Middle frontal gyrus (tissue), 1 donor: ENCODE data around the gene UBE4B.
"Not testable (repeated sequence)": the region's sequence is repeated elsewhere in the genome, so short reads cannot be mapped to it uniquely, and the experiment has no call there.

ENCODE experiments used
- DNase-seq: peaks from one replicate; pipeline ENCODE4 v3.0.0-alpha.2; 2015; ENCODE audit warnings: low spot score; ENCODE audit errors: extremely low spot score

UBE4B gene

DNA sequence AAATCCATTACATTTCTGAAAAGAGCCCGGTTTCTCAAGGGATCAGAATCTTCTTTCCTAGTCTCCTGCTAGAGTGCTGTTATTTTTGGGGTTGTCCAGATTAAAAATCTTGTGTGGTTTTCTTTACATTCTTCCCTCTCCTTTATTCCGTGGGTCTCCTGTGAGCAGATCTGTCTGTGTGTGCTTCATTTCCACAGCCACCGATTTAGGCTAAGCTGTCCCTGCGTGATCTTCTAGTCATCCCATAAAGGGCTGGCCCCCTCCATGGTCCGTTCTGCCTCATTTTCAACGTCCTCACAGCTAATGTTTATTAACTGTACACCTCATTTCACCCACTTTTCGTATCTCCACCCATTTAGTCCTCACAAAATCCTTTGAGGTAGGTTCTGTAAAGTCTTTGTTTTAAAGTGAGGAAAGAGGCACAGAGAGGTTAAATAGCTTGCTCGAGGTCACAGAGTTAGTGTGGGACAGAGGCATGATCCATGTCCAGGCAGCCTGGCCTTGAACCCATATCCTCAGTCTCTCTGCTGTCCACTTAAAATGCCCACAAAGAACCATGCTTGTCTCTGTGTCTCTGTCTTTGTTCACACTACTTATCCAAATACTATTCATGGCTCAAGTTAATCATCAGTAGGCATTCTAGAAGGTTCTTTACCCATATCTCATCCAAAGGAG, 139.4 kb downstream of the UBE4B start:
- DNase-seq: no peak

DNA sequence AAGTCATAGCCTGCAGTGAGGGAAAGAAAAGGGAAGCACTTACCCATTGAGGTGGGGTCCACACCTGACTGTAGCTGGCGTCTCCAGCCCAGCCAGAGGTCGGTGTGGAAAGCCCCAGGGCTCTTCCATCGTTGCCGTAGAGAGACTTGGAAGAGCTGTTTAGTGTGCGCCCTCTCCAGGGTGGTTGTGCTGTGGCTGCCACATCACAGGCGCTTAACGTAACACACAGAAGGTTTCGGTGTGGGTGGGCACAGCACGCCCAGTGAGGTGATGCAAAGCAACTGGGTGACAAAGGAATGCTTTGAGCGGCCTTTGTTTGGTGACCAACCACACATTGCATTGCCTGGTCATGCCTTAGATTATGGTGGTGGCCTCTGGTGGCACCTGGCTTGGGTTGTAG, 140.8 kb downstream of the UBE4B start:
- DNase-seq: no peak

DNA sequence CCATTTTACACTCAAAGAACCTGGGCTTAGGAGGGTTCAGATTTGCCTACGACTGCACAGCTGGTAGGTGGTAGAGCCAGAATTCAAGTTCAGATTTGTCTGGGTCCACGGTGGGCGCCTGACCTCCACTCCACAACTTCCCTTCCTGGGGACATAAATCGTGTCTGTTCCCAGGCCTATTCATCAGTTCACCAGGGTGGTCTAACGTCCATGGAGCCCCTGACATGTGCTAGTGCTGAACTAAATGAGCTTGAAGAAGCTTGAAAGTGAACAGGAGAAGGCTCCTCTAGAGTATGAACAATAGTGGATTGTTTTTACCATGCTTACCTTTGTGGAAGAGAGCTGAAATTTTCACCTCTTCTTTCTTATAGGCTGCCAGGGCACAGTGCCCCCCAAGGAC, 145.1 kb downstream of the UBE4B start:
- no peak for DNase-seq

DNA sequence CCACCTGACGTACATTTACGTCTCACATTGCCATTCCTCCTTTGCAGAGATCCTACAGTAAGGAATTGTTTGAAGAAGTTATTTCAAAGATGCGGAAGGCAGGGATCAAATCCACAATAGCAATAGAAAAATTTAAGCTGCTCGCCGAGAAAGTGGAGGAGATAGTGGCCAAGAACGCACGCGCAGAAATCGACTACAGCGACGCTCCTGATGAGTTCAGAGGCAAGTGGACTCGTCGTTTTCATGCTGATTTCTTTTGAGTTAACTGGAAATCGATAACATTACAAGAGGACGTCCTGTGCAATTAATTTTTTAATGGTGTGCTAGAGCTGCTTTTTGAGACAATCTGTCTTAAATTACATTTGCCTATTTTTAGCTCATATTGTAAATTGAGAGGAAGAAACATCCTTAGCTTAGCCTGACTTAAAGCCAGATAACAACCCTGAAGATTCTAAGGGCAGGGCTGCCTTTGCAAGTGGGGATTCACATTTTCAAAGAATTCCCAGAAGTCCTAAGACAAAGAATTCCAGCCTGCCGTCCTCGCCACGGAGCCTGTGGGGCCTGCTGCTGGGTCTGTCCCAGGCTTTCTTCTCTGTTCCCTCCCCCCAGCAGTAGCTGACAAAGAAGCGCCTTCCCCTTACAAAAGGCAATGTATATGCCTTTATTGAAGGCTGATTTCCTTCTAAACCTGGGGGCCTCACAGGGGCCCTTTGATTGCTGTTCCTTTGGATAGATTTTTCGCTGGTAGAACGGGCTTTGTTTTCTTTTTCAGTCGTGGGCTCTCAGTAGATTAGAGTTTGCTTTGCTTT, 146.0 kb downstream of the UBE4B start:
- no peak for DNase-seq

DNA sequence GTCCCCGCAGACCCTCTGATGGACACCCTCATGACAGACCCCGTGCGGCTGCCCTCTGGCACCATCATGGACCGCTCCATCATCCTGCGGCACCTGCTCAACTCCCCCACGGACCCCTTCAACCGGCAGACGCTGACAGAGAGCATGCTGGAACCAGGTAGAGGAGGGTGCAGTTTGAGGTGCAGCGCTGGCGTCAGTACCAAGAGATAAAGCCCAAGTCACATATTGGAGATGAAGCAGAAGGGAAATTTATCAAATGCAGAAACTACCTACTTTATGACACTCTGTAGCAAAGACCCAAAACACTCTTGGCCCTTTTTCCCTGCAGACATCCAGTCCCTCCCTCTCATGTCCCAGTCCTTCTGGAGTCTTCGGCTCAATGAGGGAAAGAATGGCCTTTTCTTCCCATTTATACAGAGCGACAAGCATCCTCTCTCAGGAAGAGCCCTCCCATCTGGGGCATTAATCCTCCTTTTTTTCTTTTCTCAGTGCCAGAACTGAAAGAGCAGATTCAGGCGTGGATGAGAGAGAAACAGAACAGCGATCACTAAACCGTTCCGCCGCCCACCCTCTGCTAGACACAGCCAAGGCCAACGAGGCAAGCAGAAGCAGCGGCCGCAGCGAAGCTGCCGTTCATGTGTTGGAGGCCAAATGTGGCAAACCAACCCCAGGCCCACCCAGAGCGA, 146.8 kb downstream of the UBE4B start:
- peak; percentile 25 for DNase-seq

DNA sequence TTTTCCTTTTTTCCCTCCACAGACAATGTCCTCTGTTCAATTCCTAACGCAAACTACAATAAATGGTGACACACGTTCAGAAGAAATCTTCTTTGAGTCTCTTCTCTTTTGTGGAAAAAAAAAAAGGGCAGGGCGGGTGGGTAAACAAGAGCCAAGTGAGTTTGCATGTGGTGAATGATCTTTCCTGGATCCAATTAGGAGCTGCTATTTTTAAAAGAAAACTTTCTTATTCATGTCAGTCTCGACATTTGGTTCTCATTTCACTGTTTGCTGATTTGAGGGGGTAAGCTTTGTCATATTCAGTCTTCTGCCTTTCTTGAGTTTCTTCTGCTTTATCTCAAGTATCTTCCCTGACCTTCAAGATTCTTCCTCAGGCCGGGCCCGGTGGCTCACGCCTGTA, 148.4 kb downstream of the UBE4B start:
- no peak for DNase-seq

DNA sequence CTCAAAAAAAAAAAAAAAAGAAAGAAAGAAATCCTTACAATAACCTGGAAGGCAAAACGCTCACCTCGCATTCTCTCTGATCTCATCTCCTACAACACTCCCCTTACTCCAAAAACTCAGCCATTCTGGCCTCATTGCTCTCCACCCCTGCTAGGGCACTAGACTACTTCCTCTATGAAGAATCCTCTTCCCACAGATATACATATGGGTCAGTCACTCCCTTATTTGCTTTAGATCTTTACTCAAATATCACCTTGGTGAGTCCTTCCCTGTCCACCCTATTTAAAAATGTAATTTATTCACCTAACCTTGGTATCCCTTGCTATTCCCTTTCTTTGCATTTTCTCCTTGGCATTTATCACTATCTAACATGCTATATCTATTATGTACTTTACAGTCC, 153.0 kb downstream of the UBE4B start:
- no peak for DNase-seq

DNA sequence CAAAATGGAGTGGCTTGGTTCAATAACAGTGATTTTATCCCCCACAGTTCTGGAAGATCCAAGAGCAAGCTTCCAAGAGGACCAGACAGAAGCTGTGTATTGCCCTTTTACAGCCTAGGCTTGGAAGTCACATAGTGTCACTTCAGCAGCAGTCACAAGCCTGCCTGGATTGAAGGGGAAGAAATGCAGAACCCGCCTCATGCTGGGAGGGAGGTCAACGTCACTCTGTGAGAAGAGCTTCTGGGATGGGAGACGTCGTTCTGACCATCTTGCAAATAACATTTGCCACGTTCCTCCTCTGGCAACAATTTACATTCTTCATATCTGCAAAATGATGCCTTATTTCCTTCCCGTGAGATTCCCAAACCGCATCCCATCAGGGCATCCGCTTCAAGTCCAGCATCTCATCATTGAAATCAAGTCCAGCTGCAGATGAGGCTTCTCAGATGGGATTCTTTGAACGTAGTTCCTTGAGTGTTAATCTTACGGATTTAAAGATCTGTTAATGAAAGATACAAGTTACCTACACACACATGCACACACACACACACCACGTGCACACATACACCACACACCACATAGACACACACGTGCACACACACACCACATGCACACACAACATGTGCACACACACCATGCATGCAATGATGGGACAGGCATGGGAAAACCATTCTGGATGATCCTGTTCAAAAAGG, 153.7 kb downstream of the UBE4B start:
- no peak for DNase-seq

DNA sequence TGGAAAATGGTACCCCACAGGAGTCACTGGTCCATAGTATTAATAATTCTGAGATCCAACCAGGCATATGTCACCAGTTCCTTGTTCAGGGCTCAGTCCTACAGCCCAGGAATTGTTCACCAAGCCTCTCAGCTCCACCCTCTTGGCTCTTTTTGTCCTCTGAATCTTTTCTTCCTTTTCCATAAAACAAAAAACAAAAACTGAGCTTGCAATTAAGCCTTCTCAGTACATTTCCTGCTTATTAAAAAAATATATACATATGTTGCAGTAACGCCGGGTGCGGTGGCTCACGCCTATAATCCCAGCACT, 154.2 kb downstream of the UBE4B start:
- no peak for DNase-seq

DNA sequence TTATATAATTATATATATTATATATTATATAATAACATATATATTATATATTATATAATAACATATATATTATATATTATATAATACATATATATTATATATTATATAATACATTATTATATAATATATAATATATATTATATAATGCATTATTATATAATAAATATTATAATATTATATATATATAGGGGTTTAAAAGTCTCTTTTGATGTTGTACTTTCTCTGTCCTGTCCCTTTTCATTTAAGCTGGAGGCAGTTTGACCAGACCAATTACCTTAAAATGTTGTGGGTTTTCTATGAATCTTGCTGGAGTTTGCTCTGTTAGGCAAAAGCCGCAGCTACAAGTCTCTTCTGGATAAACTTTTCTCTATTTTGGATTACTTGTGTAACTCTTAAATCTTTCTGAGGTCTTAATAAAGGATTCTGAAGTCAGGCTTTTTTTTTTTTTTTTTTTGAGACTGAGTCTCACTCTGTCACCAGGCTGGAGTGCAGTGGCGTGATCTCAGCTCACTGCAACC, 155.4 kb downstream of the UBE4B start:
- no peak for DNase-seq

DNA sequence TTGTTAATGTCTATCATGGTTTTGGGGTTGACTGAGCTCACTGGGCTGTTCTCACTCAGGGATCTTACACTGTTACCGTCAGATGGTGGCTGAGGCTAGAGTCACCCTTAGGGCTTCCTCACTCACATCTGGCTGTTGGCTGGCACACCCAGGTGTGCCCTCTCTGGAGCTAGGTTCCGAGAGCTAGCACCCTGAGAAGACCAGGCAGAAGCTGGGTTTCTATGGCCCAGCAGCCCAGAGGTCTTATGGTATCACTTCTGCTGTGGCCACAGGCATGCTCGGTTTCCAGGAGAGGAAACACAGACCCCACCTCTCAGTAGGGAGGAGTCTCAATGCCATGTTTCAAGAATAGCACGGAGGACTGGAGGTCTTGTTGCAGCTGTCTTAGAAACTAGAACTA, 156.9 kb downstream of the UBE4B start:
- DNase-seq: no peak

DNA sequence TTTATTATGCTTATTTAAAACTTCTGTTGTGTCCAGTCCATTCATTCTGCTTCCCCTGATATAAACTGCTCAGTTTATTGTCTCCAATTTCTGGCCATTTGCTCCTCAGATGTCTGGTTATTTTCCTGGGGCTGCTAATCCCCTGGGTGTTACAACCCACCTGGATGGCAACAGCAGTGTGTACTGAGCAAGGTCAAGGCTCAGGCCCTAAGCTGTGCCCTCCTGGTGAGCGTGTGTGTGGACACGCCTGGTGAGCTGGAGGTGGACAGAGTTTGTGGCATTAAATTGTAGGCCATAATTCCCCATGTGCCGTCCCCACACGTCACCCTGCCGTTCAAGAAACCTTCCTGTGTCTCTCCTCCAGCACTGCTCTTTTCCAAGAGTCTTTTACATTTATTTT, 159.5 kb downstream of the UBE4B start:
- no peak for DNase-seq

DNA sequence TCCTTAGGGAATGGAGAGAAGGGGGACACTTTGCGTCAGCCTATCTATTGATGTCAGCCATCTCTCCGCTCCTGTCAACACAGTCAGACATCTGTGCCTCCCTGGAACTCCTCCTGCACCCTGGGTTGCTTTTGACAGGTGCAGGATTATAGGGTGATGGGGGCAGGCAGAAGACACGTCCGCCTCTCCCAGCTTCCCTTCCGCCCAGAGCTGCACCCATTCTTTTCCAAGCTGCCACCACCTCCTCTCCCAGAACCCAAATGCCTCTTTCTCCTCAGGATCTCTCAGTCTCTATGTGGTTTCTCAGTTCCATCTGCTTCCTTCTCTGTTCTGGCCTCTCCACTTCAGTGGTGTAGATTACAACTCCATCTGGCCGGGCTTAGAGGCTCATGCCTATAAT, 160.5 kb downstream of the UBE4B start:
- DNase-seq: no peak

DNA sequence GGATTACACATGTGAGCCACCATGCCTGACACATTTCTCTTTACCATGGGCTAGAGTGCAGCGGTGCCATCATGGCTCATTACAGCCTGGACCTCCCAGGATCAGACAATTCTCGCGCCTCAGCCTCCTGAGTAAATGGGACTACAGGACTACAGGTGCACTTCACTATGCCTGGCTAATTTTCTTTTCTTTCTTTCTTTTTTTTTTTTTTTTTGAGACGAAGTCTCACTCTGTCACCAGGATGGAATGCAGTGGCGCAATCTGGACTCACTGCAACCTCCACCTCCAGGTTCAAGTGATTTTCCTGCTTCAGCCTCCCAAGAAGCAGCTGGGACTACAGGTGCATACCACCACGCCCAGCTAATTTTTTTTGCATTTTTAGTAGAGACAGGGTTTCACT, 162.8 kb downstream of the UBE4B start:
- DNase-seq: no peak

DNA sequence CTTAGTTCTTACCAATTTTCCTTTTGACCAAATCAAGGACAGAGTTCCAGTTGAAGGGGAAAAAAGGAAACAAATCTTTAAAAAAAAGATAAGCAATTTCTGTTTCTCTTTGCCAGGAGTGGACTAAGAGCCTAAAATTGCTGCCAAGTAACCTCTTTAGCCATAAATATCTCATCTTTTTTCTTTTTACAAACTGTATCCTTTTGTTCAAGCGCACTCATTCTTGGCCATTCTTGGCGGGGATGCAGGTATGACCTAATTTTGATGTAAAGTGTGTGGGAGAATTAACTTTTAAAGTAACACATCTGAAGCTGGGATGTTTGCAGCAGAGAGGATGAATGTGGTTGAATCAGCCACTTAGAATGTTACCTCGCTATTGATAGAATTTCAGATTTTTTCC, 164.2 kb downstream of the UBE4B start:
- DNase-seq: no peak

DNA sequence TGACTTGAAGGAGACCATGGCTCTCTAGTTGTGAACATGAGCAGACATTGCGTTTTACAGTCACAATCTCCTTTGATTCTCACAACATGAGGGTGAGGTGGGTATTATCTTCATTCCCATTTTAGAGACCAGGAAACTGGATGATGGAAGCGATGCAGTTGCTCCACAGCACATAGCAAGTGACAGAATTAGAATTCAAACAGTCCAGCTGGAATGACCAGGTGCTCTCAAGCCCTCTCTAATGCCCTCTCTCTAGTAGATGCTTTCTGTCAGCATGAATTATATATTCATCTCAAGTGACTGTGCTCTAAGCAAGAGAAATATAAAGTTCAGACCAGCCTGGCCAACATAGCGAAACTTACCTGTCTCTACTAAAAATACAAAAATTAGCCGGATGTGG, 167.9 kb downstream of the UBE4B start:
- DNase-seq: no peak

DNA sequence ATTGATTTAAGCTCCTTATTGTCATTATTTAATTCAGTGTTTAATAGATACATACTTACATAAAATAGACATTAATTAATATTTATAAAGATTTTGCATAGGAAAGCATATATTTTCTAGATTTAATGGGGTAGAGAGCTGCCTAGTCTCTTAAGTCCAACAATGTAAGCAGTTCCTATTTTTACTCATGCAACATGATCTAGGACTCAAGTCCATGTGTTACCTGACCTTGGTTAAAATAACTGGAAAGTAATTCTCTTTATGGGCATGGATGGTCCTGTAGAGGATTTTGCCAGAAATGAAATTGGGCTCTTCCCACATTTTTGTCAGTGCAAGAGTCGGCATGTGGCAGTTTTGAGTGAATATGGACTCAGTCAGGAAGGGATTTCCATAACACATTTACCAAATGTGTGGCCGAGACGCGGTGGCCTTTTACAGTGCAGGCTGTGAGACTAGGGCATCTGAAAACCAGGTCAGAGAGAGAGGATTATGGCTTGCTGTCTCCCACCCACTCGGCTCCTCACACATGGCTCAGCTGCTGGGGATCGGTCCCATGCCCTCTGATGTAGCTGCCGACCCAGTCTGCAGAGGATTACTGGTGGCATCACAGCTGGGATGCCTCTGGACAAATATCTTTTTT, 171.4 kb downstream of the UBE4B start:
- DNase-seq: no peak

DNA sequence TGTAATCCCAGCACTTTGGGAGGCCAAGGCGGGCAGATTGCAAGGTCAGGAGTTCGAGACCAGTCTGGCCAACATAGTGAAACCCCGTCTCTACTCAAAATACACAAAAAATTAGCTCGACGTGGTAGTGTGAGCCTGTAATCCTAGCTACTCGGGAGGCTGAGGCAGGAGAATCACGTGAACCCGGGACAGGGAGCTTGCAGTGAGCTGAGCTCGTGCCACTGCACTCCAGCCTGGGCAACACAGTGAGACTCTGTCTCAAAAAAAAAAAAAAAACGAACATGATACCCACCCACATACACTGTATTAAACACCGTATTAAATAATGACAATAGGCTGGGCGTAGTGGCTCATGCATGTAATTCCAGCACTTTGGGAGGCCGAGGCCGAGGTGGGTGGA, 172.4 kb downstream of the UBE4B start:
- not testable (repeated sequence) for DNase-seq

DNA sequence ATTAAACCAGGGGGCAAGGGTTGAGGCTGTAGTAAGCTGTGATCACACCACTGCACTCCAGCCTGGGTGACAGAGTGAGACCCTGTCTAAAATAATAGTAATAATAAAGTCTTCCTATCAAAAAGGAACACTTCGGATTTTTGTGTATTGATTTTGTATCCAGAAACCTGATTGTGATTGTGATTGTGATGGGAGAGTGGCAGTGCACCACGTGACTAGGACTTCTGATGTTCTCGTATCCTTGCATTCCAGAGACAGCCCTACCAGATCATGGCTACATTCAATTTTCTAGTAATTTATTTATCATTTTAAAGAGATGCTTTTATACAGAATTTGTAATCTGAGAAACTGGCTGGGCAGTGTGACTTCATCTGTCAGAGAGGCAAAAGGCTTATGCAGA, 175.1 kb downstream of the UBE4B start:
- DNase-seq: no peak

DNA sequence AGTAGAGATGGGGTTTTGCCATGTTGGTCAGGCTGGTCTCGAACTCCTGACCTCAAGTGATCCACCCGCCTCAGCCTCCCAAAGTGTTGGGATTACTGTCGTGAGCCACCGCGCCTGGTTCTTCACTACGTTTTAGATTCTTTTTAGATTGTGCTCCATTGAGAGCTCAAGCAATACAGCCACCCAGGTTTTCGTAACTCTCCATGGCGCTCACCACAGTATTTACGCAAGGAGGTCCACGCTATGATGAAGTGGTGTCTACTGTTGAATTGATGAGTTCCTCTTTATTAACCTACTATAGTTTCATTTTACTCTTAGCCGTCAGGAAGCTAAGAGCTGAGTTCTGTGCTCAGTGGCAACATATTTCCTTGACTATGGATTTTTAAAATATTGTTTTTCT, 175.8 kb downstream of the UBE4B start:
- DNase-seq: no peak

DNA sequence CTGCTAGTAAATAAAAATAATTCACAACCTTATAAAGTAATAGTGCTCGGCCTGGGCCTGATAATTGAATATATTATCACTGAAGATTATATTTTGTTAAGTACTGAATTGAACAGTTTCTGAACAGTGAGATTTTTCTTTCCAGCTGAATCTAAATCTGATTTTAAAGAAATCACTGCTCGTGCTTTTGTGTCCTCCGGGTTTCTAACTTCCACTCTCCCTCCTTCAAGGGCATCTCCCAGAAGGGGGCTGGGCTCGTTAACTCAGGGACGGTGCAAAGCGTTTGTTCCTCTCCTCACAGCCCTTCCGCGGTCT, 176.8 kb downstream of the UBE4B start:
- DNase-seq: no peak
